Activated CD4-positive, alpha-beta T cell treated with anti-CD3 and anti-CD28 coated beads, Interleukin-2, amount 10 ng/mL, durations not matched to agents 7 days and 5 days (primary cell): ENCODE data around the gene RIMBP2. TPM values are rescaled to one million over a fixed set of nuclear protein-coding genes. Genes with fewer than 3 reads are reported as not detected.

Experiments used
- CTCF ChIA-PET: fragments of 350-600 bp; sonication (Branson Sonifier 250); formaldehyde crosslinking; loops from one replicate; lab custom pipeline; 2021; ENCODE audit warnings: antibody characterized with exemption; lab: Charles Lee
- POLR2A ChIA-PET: fragments of 350-600 bp; sonication (Branson Sonifier 250); formaldehyde crosslinking; loops from one replicate; lab custom pipeline; 2021; ENCODE audit warnings: antibody characterized with exemption; lab: Charles Lee
- DNase-seq: peaks from one replicate; pipeline ENCODE4 v3.0.0-alpha.2; 2020
- H3K27ac Mint-ChIP-seq: one replicate; pipeline ENCODE4 v1.8.0; 2021; ENCODE audit warnings: mild to moderate bottlenecking, moderate library complexity, mixed read lengths
- H3K27me3 Mint-ChIP-seq: one replicate; pipeline ENCODE4 v1.8.0; 2021; ENCODE audit warnings: mixed read lengths
- H3K36me3 Mint-ChIP-seq: one replicate; pipeline ENCODE4 v1.8.0; 2021; ENCODE audit warnings: low read depth, mixed read lengths
- H3K4me1 Mint-ChIP-seq: one replicate; pipeline ENCODE4 v1.8.0; 2021; ENCODE audit warnings: mixed read lengths
- H3K4me3 Mint-ChIP-seq: one replicate; pipeline ENCODE4 v1.8.0; 2021; ENCODE audit warnings: mild to moderate bottlenecking, moderate library complexity, mixed read lengths
- H3K9me3 Mint-ChIP-seq: one replicate; pipeline ENCODE4 v1.8.0; 2021; ENCODE audit warnings: mixed read lengths
- total RNA-seq, 2 experiments: library from RNA; stranded (reverse); gene quantifications; one replicate each; pipeline ENCODE4 v1.2.3, GENCODE V29; 2021

The RIMBP2 gene
- total RNA-seq, 2 experiments from 2014 or later = not detected

- no peaks in the 10 kb centered on the region for H3K27me3 Mint-ChIP-seq
- H3K36me3 Mint-ChIP-seq = no peaks in the 10 kb centered on the region
- no peak overlapping the region for H3K27ac Mint-ChIP-seq
- ChIA-PET CTCF (interaction anchor here (0.8 kb wide), 1 partner anchor 26 kb away, joined by 3 read pairs; no protein-coding TSS in a partner anchor), POLR2A (no interaction called here)
- H3K4me1 Mint-ChIP-seq = no peaks in the 10 kb centered on the region
- H3K4me3 Mint-ChIP-seq = no peak overlapping the region
- no peak for DNase-seq
- peaks cover 2% of the 10 kb centered on the region for H3K9me3 Mint-ChIP-seq
Observed at GRCh38 chr12:130675121-130675520, 41.0 kb downstream of the RIMBP2 start.

GRCh38 chr12:130674676-130675075, 41.4 kb downstream of the RIMBP2 start:
- H3K4me3 Mint-ChIP-seq = no peak overlapping the region
- POLR2A ChIA-PET = no interaction called here
- CTCF ChIA-PET = no interaction called here

GRCh38 chr12:130673036-130673705, 42.9 kb downstream of the RIMBP2 start:
- H3K4me1 Mint-ChIP-seq = no peaks in the 10 kb centered on the region
- POLR2A ChIA-PET = no interaction called here
- no peak overlapping the region for H3K4me3 Mint-ChIP-seq
- DNase-seq = no peak
- H3K36me3 Mint-ChIP-seq = no peaks in the 10 kb centered on the region
- no peaks in the 10 kb centered on the region for H3K27me3 Mint-ChIP-seq
- H3K27ac Mint-ChIP-seq = no peak overlapping the region
- CTCF ChIA-PET = no interaction called here
- H3K9me3 Mint-ChIP-seq = peaks cover 2% of the 10 kb centered on the region

More at GRCh38 chr12:130674676-130675075, 41.4 kb downstream of the RIMBP2 start:
- Mint-ChIP-seq H3K9me3 (peaks cover 2% of the 10 kb centered on the region), H3K27ac (no peak overlapping the region), H3K36me3 (no peaks in the 10 kb centered on the region), H3K27me3 (no peaks in the 10 kb centered on the region), H3K4me1 (no peaks in the 10 kb centered on the region)
- DNase-seq = no peak

DNA sequence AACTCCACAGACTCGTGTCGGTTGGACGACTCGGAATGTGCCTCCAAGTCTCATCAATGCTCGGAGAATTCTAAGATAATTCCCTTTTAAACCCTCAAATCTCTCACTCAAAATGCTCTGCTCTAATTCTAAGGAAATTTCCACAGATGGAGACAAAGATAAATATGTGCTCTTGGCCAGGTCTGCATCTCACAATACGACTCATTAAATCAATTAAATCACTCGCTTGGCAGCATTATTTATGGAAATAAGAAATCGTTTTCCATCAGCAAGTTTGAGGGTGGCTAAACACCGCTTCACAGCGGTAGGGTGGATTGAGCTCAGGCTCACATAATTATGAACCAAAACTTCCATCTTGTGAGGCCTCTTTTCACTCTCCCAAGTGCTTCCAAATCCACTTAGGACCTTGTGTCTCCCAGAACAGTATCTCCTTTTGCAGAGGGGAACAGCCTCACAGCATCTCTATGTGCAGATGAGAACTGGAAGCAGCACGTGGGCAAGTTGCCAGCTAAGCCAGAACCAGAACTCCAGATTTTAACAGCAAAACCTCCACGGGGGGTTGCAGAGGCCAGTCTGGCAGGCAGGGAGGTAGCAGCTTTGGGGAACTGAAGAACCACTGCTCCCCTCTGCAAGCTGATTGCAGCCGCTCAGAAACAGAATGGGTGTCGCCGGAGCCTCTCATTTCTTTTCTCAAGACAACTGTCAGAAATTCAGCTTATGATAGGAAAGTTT, 43.8 kb downstream of the RIMBP2 start:
- ChIA-PET CTCF (no interaction called here), POLR2A (no interaction called here)
- no peak for DNase-seq
- H3K9me3 Mint-ChIP-seq = peaks cover 2% of the 10 kb centered on the region
- no peaks in the 10 kb centered on the region for H3K36me3 Mint-ChIP-seq
- no peak overlapping the region for H3K27ac Mint-ChIP-seq
- no peaks in the 10 kb centered on the region for H3K4me1 Mint-ChIP-seq
- no peak overlapping the region for H3K4me3 Mint-ChIP-seq
- H3K27me3 Mint-ChIP-seq = no peaks in the 10 kb centered on the region

DNA sequence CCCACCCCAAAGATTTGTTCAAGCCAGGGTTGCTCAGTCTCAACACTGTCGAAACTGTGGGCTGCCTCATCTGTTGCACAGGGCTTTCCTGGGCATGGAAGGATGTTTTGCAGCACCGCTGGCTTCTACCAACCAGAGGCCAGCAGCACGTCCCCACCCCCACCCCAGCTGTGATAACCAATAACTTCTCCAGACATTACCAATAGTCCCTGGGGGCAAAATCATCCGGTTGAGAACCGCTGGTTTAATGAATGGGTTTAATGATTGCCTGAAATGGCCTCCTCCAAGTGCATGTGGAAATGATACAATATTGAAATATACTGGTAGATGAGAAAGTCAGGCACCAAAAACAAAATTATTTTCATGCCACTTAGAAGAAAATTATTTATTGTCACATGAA, 44.5 kb downstream of the RIMBP2 start:
- no peaks in the 10 kb centered on the region for H3K36me3 Mint-ChIP-seq
- no peak overlapping the region for H3K27ac Mint-ChIP-seq
- POLR2A ChIA-PET = no interaction called here
- CTCF ChIA-PET = no interaction called here
- H3K27me3 Mint-ChIP-seq = no peaks in the 10 kb centered on the region
- H3K4me3 Mint-ChIP-seq = no peak overlapping the region
- peaks cover 3% of the 10 kb centered on the region for H3K9me3 Mint-ChIP-seq
- no peak for DNase-seq
- H3K4me1 Mint-ChIP-seq = no peaks in the 10 kb centered on the region

DNA sequence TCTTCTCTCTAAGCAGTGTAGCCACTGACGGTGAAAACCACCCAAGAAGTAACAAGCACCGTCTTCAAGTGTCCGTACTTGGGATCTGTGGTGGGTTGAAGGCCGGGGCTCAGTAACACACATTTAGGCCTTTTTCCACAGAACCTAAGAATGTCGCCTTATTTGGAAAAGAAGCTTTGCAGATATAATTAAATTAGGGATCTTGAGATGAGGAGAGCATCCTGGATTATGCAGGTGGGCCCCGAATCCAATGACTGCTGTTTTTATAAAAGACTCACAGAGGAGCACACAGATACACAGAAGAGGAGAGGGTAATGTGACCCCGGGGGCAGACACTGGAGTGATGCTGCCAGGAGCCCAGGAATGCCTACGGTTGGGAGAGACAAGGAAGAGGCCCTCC, 46.3 kb downstream of the RIMBP2 start:
- Mint-ChIP-seq H3K4me1 (no peaks in the 10 kb centered on the region), H3K4me3 (no peak overlapping the region), H3K27ac (no peak overlapping the region), H3K36me3 (no peaks in the 10 kb centered on the region), H3K9me3 (peaks cover 3% of the 10 kb centered on the region), H3K27me3 (no peaks in the 10 kb centered on the region)
- DNase-seq = no peak
- ChIA-PET CTCF (no interaction called here), POLR2A (no interaction called here)

DNA sequence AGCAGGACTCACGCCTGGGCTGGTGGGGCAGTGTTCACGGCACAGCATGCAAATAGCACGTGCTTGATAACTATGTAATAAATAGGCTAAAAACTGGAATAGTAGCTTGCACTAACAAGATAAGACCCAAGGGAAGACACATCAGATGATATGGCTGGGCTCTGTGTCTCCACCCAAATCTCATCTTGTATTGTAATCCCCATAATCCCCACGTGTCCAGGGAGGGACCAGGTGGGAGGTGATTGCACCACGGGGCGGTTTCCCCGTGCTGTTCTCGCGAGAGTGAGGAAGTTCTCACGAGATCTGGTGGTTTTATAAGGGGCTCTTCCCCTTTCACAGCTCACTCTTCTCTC, 46.9 kb downstream of the RIMBP2 start:
- CTCF ChIA-PET = no interaction called here
- no peak overlapping the region for H3K27ac Mint-ChIP-seq
- H3K27me3 Mint-ChIP-seq = no peaks in the 10 kb centered on the region
- POLR2A ChIA-PET = no interaction called here
- H3K9me3 Mint-ChIP-seq = peaks cover 3% of the 10 kb centered on the region
- H3K36me3 Mint-ChIP-seq = no peaks in the 10 kb centered on the region
- H3K4me1 Mint-ChIP-seq = no peaks in the 10 kb centered on the region
- H3K4me3 Mint-ChIP-seq = no peak overlapping the region
- no peak for DNase-seq

DNA sequence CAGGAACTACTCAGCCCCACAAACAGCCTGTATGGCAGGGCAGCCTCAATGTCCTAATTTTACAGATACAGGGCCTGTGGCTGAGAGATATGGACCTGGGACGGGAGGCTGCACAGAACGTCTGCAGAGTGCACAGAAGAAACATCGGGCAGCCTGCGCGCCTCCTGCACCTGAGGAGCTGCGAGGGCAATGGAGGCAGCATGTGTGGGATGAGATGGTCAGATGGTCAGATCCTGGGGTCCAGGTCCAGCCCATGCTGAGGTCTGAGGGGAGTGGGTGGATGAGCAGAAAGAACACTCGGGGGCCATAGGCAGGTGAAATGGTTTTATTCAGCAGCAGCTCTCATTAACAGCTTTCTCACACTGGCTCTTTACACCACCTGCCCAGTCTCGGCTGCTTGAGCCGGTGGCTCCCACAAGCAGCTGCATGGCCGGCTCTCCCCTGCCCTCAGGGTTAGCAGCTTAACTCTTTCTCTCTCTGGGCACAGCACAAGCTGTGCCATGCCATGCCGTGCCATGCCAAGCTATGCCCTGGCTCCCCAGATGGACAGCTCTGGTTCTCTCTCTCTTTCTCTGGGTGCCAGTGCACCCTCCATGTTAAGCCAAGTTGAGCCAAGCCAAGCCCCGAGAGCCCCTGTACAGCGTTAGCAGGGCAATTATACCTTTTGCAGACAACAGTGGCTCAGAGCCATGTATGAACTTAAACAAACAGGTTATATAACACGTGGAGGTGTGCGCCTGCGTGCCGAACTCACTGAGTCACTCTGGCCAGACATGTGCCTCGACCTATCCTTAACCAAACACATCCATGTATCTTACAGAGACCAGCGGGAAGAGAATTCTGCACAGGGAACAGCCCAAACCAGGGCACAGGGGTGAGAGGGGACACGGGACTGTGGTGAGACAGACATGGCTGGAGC, 47.6 kb downstream of the RIMBP2 start:
- H3K27ac Mint-ChIP-seq = no peak overlapping the region
- ChIA-PET POLR2A (no interaction called here), CTCF (no interaction called here)
- H3K4me3 Mint-ChIP-seq = no peak overlapping the region
- H3K27me3 Mint-ChIP-seq = no peaks in the 10 kb centered on the region
- no peaks in the 10 kb centered on the region for H3K4me1 Mint-ChIP-seq
- no peak for DNase-seq
- H3K9me3 Mint-ChIP-seq = peaks cover 3% of the 10 kb centered on the region
- H3K36me3 Mint-ChIP-seq = no peaks in the 10 kb centered on the region

DNA sequence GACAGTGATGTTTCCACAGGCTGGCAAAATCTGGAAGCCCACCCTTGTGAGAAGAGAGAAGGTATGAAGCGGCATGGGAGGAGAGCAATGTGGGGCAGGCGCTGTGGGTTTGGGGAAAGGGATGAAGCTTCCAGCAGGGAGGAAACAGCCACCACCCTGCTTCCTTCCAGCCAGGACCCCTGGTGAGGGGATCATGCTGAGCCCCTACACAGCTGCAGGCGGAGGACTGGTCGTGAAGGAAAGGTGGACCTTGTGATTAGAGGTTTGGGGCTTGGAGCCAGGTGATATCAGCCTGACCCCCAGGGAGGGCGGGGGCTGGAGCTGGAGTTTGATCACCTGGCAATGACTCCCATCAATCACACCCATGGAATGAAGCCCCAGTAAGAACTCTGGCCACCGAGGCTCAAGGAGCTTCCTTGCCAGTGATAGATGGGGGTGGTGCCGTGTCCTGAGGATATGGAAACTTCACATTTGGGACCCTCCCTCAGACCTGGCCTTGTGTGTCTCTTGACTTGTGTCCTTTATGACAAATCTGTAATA, 48.6 kb downstream of the RIMBP2 start:
- peaks cover 3% of the 10 kb centered on the region for H3K9me3 Mint-ChIP-seq
- H3K4me1 Mint-ChIP-seq = no peaks in the 10 kb centered on the region
- H3K4me3 Mint-ChIP-seq = no peak overlapping the region
- no peaks in the 10 kb centered on the region for H3K27me3 Mint-ChIP-seq
- H3K36me3 Mint-ChIP-seq = no peaks in the 10 kb centered on the region
- no peak overlapping the region for H3K27ac Mint-ChIP-seq
- ChIA-PET POLR2A (no interaction called here), CTCF (no interaction called here)
- DNase-seq = no peak

DNA sequence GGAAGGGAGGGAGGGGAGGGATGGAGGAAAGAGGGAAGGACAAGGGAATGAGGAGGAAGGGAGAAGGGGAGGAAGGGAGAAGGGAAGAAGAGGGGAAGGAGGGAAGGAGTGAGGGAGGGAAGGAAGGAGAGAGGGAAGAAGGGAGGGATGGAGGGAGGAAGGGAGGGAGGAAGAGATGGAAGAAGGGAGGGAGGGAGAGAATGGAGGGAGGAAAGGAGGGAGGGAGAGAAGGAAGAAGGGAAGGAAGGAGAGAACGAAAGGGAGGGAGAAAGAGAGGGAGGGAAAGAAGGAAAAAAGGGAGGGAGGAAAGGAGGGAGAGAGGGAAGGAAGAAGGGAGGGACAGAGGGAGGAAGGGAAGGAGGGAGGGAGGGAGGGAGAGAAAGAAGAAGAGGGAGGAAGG, 49.5 kb downstream of the RIMBP2 start:
- CTCF ChIA-PET = no interaction called here
- no peak overlapping the region for H3K27ac Mint-ChIP-seq

GRCh38 chr12:130665753-130666152, 50.3 kb downstream of the RIMBP2 start:
- Mint-ChIP-seq H3K4me3 (no peak overlapping the region), H3K27me3 (no peaks in the 10 kb centered on the region), H3K4me1 (no peaks in the 10 kb centered on the region), H3K9me3 (peaks cover 3% of the 10 kb centered on the region), H3K27ac (no peak overlapping the region), H3K36me3 (no peaks in the 10 kb centered on the region)
- POLR2A ChIA-PET = no interaction called here
- CTCF ChIA-PET = no interaction called here
- DNase-seq = no peak

More for the DNA sequence above, 49.5 kb downstream of the RIMBP2 start:
- peaks cover 3% of the 10 kb centered on the region for H3K9me3 Mint-ChIP-seq
- H3K27me3 Mint-ChIP-seq = no peaks in the 10 kb centered on the region
- no peaks in the 10 kb centered on the region for H3K4me1 Mint-ChIP-seq
- no peak for DNase-seq
- H3K36me3 Mint-ChIP-seq = no peaks in the 10 kb centered on the region
- POLR2A ChIA-PET = no interaction called here
- H3K4me3 Mint-ChIP-seq = no peak overlapping the region

DNA sequence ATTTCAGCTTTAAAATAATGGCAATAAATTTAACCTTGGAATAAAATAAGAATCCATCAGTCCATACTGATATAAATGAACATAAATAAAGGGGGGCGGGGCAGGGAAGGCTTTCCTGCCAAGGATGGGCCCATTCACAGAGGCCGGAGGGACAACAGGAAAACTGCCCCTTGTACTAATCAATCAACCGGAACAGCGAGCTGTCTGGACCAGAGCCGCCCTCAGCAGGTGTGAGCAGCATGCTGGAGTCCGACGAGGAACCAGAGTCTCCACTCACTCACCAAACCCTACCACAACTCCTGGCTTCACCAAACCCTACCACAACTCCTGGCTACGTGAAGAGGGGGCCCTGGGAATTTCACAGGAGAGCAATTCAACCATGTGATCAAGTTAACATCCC, 51.3 kb downstream of the RIMBP2 start:
- no peaks in the 10 kb centered on the region for H3K36me3 Mint-ChIP-seq
- no peak overlapping the region for H3K4me3 Mint-ChIP-seq
- no peaks in the 10 kb centered on the region for H3K27me3 Mint-ChIP-seq
- ChIA-PET POLR2A (no interaction called here), CTCF (no interaction called here)
- H3K9me3 Mint-ChIP-seq = peaks cover 3% of the 10 kb centered on the region
- DNase-seq = no peak
- H3K27ac Mint-ChIP-seq = no peak overlapping the region
- no peaks in the 10 kb centered on the region for H3K4me1 Mint-ChIP-seq

DNA sequence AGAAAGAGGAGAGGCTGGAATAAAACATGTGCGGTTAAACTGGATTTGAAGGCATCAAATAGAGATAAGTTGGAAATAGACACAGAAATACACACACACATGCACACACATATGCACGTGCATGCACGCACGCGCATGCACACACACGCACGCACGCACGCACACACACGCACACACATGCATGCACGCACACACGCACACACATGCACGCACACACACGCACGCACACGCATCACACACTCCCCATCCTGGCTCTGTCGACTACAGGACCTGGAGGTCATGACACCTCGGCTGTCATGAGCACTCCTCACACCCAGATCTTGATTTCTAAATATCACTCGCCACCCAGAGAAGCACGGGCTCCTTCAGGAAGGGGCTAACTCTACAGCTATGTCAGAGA, 51.8 kb downstream of the RIMBP2 start:
- ChIA-PET CTCF (no interaction called here), POLR2A (no interaction called here)
- Mint-ChIP-seq H3K27me3 (no peaks in the 10 kb centered on the region), H3K9me3 (peaks cover 3% of the 10 kb centered on the region), H3K4me1 (no peaks in the 10 kb centered on the region), H3K36me3 (no peaks in the 10 kb centered on the region), H3K4me3 (no peak overlapping the region), H3K27ac (no peak overlapping the region)
- no peak for DNase-seq
